Keratinocyte (primary cell): ENCODE measurements around the gene EID3. TPM values are rescaled to one million over a fixed set of nuclear protein-coding genes. Genes with fewer than 3 reads are reported as not detected.

Experiments used
- DNase-seq: peaks from one replicate; pipeline ENCODE4 v3.0.0-alpha.2; 2011; ENCODE audit warnings: low read depth, missing footprints, low spot score
- FAIRE-seq: peaks from 2 replicates; lab custom pipeline; 2011; peaks lifted over from hg19 to GRCh38; lab: Jason Lieb, UNC
- H2AFZ ChIP-seq: 2 replicates; pipeline ENCODE4 v1.6.0; 2012; ENCODE audit warnings: low read length, control low read depth, inconsistent platforms; ENCODE audit not compliant: control insufficient read depth
- H3K27ac ChIP-seq: 2 replicates; pipeline ENCODE4 v1.5.1; 2011; ENCODE audit warnings: low read length; ENCODE audit not compliant: control insufficient read depth, insufficient read depth
- H3K27me3 ChIP-seq: 3 replicates; pipeline ENCODE4 v1.6.0; 2011; ENCODE audit warnings: low read length; ENCODE audit not compliant: control insufficient read depth, insufficient read depth; ENCODE audit errors: extremely low read depth
- H3K36me3 ChIP-seq, 2 experiments: 2 replicates in 1 of 2; 3 replicates in 1 of 2; pipeline ENCODE4 v1.5.1; 2011; ENCODE audit warnings: low read length in 2 of 2, mild to moderate bottlenecking in 1 of 2; ENCODE audit not compliant: control insufficient read depth in 2 of 2, insufficient read depth in 2 of 2; ENCODE audit errors: extremely low read depth in 1 of 2
- H3K4me1 ChIP-seq: 3 replicates; pipeline ENCODE4 v1.5.1; 2011; ENCODE audit warnings: low read length; ENCODE audit not compliant: control insufficient read depth, insufficient read depth; ENCODE audit errors: extremely low read depth
- H3K4me2 ChIP-seq: 3 replicates; pipeline ENCODE4 v1.6.0; 2011; ENCODE audit warnings: low read depth, low read length; ENCODE audit not compliant: control insufficient read depth, insufficient read depth; ENCODE audit errors: extremely low read depth
- H3K4me3 ChIP-seq, 3 experiments: fragments of 200-600 bp in 1 of 3; sonication (generic) in 1 of 3; 2 replicates in 2 of 3; 3 replicates in 1 of 3; pipeline ENCODE4 v1.5.1; 2011 to 2016; ENCODE audit warnings: low read length in 3 of 3, mild to moderate bottlenecking in 3 of 3, control low read depth in 2 of 3, inconsistent platforms in 1 of 3, low read depth in 1 of 3, mixed read lengths in 1 of 3, mixed run types in 1 of 3, moderate library complexity in 1 of 3; ENCODE audit not compliant: control insufficient read depth in 2 of 3, insufficient read depth in 2 of 3; ENCODE audit errors: extremely low read depth in 1 of 3
- H3K79me2 ChIP-seq: 2 replicates; pipeline ENCODE4 v1.6.0; 2012; ENCODE audit warnings: low read length; ENCODE audit not compliant: control insufficient read depth, insufficient read depth
- H3K9ac ChIP-seq: 3 replicates; pipeline ENCODE4 v1.6.0; 2011; ENCODE audit warnings: low read length; ENCODE audit not compliant: control insufficient read depth, insufficient read depth; ENCODE audit errors: extremely low read depth
- H3K9me1 ChIP-seq: 3 replicates; pipeline ENCODE4 v1.6.0; 2011; ENCODE audit warnings: low read length; ENCODE audit not compliant: control insufficient read depth, insufficient read depth; ENCODE audit errors: extremely low read depth
- H3K9me3 ChIP-seq: 2 replicates; pipeline ENCODE4 v1.5.1; 2012; ENCODE audit warnings: low read depth, low read length; ENCODE audit not compliant: control insufficient read depth
- H4K20me1 ChIP-seq: 3 replicates; pipeline ENCODE4 v1.6.0; 2011; ENCODE audit warnings: low read length; ENCODE audit not compliant: control insufficient read depth, insufficient read depth; ENCODE audit errors: extremely low read depth
- CTCF ChIP-seq, 3 experiments: IDR thresholded peaks in 1 of 3; conservative IDR thresholded peaks in 1 of 3; optimal IDR thresholded peaks in 1 of 3; 2 replicates in 2 of 3; 3 replicates in 1 of 3; pipeline versions ENCODE3 to v1.5.1; 2011; ENCODE audit warnings: low read length in 3 of 3, mild to moderate bottlenecking in 3 of 3, moderate library complexity in 2 of 3, control low read depth in 1 of 3, inconsistent platforms in 1 of 3; ENCODE audit not compliant: insufficient read depth in 2 of 3; ENCODE audit errors: extremely low read depth in 1 of 3
- EZH2 ChIP-seq: IDR thresholded peaks from one replicate; pipeline ENCODE4 v1.6.1; 2012; ENCODE audit warnings: inconsistent platforms, mild to moderate bottlenecking, low read length, moderate library complexity
- dilution Hi-C: fragments of 300-500 bp; cut with MboI; formaldehyde crosslinking; loops from one replicate; pipeline ENCODE4 v1.7.0; 2020; ENCODE audit warnings: low sequenced_read_pairs; ENCODE audit not compliant: extremely low pct_ligation_motif_present
- polyA plus RNA-seq, 5 experiments: library from polyadenylated mRNA; depleted of rRNA in 3 of 5; stranded (reverse) in 3 of 5; stranded (forward) in 1 of 5; unstranded in 1 of 5; fragments of >200 nt; gene quantifications; 1 replicate in 1 of 5; 2 replicates in 3 of 5; 3 replicates in 1 of 5; pipeline versions ENCODE4 v1.2.1 to v1.2.3, GENCODE V29; 2011 to 2012; ENCODE audit warnings: missing spikeins in 2 of 5, low read depth in 1 of 5, low replicate concordance in 1 of 5

Gene EID3
- polyA plus RNA-seq, 1 donor (not counting 4 experiments of a cell fraction or from before 2014, with no cell fraction given): 1.8 TPM

DNA sequence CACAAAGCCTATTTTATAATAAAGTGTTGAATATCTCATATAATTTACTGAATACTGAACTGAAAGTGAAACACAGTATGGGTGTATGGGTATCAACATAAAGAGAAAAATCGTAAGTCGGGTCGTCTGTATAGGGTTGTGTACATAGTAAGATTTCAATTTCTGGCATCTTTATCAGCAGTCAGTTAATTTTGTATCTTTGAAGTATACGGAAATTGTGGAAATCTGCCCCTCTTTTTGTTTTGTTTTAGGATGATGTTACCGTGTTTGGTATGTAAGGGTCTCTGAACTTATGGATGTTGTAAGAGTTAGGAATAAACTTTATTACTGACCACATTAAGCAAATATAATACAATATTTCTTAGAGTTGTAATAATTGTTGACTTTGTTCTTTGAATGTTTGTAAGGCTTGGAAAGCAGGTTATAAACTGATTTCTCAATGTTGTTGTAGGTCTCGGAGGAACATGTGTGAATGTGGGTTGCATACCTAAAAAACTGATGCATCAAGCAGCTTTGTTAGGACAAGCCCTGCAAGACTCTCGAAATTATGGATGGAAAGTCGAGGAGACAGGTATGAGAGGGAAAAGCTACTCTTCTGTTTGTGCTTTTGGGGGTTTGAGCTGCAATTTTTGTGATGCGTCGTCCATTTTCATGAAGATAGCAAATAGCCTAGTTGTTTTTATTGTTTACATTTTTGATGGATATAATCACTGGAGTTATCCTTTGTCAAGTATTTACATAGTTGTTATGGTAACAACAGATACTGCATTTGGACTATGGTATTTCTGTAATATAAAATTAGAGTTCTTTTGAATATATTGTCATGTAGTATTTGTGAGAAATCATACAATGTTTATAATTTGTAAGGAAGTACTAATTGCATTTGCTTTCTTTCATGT lies 12.0 kb downstream of the EID3 start:
- dilution Hi-C loops: loop anchor here (25.0 kb wide), 1 partner anchor 103 kb away; the partner anchor contains the start of gene TXNRD1
- Histone ChIP-seq H3K27me3 (no peaks in the 10 kb centered on the region), H3K4me3 (no peak overlapping the region), H3K9me1 (no peaks in the 10 kb centered on the region), H3K4me1 (no peaks in the 10 kb centered on the region), H4K20me1 (peaks cover under 1% of the 10 kb centered on the region), H3K9me3 (no peaks in the 10 kb centered on the region), H3K36me3 (peaks cover 27 to 57% of the 10 kb centered on the region in 2 experiments), H3K79me2 (peaks cover 57% of the 10 kb centered on the region), H3K9ac (no peak overlapping the region), H3K27ac (no peak overlapping the region), H3K4me2 (no peak overlapping the region), H2AFZ (no peak overlapping the region)
- FAIRE-seq: no peak
- DNase-seq: no peak
- TF ChIP-seq EZH2 (no peak), CTCF (optimal IDR thresholded peaks at IDR 0.05 in 1 of 3, IDR thresholded peaks at IDR 0.05 in 1 of 3, conservative IDR thresholded peaks at IDR 0.05 in 1 of 3; ENCODE audit: extremely low read depth in 1 of 3, insufficient read depth in 2 of 3, low read length in 3 of 3) (no peak)

DNA sequence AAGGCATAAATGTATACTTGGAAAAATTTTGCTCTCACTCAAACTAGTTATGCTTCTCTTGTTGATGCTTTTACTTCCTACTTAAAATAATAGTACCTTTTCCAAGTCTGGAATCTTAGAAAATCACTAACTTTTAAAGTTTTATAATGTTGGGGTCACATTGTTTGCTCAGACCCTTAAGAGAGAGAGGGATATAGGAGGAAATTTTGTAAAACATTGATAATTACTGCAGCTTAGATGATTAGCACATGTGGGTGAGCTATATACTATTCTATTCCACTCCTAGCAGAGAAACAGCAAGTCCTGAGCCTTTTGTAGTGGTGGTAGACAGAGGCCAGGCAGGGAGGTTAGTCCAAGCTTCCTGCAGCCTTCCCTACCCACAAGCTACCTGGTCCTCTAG lies 13.4 kb downstream of the EID3 start:
- no peak for DNase-seq
- H3K27ac ChIP-seq: no peak overlapping the region
- no peaks in the 10 kb centered on the region for H3K4me1 ChIP-seq
- H3K4me2 ChIP-seq: no peak overlapping the region
- H3K4me3 ChIP-seq: no peak overlapping the region
- peaks cover 50% of the 10 kb centered on the region for H3K79me2 ChIP-seq
- peaks cover 30 to 63% of the 10 kb centered on the region in 2 experiments for H3K36me3 ChIP-seq
- TF ChIP-seq EZH2 (no peak), CTCF (optimal IDR thresholded peaks at IDR 0.05 in 1 of 3, IDR thresholded peaks at IDR 0.05 in 1 of 3, conservative IDR thresholded peaks at IDR 0.05 in 1 of 3; ENCODE audit: extremely low read depth in 1 of 3, insufficient read depth in 2 of 3, low read length in 3 of 3) (no peak)
- no peaks in the 10 kb centered on the region for H4K20me1 ChIP-seq
- no peaks in the 10 kb centered on the region for H3K27me3 ChIP-seq
- H3K9ac ChIP-seq: no peak overlapping the region
- H2AFZ ChIP-seq: no peak overlapping the region
- no peaks in the 10 kb centered on the region for H3K9me3 ChIP-seq
- dilution Hi-C loops: loop anchor here (25.0 kb wide), 1 partner anchor 105 kb away; the partner anchor contains the start of gene TXNRD1
- H3K9me1 ChIP-seq: no peaks in the 10 kb centered on the region
- no peak for FAIRE-seq
